Activated B cell treated with CpG ODN at 0.5 μM for 24 hours (primary cell): ENCODE data around the gene FHIT. TPM values are rescaled to one million over a fixed set of nuclear protein-coding genes. Genes with fewer than 3 reads are reported as not detected.

ENCODE experiments used
- ATAC-seq: fragments of 200-7000 bp; cut with Tn5 transposase; one replicate; pipeline ENCODE4 v1.10.0; 2021; ENCODE audit warnings: low read depth, mild to moderate bottlenecking, moderate library complexity
- CTCF ChIA-PET: fragments of 350-600 bp; sonication (Branson Sonifier 250); formaldehyde crosslinking; loops from one replicate; lab custom pipeline; 2021; ENCODE audit warnings: antibody characterized with exemption; lab: Charles Lee
- POLR2A ChIA-PET: fragments of 350-600 bp; sonication (Branson Sonifier 250); formaldehyde crosslinking; loops from one replicate; lab custom pipeline; 2021; ENCODE audit warnings: antibody characterized with exemption; lab: Charles Lee
- DNase-seq: peaks from one replicate; pipeline ENCODE4 v3.0.0; 2022
- H3K27ac Mint-ChIP-seq: one replicate; pipeline ENCODE4 v1.8.0; 2020; ENCODE audit warnings: mixed read lengths
- H3K27me3 Mint-ChIP-seq: one replicate; pipeline ENCODE4 v1.8.0; 2021; ENCODE audit warnings: mixed read lengths
- H3K36me3 Mint-ChIP-seq: one replicate; pipeline ENCODE4 v1.8.0; 2021; ENCODE audit warnings: low read depth, mixed read lengths
- H3K4me1 Mint-ChIP-seq: one replicate; pipeline ENCODE4 v1.8.0; 2021; ENCODE audit warnings: mixed read lengths
- H3K4me3 Mint-ChIP-seq: one replicate; pipeline ENCODE4 v1.8.0; 2020; ENCODE audit warnings: mild to moderate bottlenecking, mixed read lengths
- H3K9me3 Mint-ChIP-seq: one replicate; pipeline ENCODE4 v1.8.0; 2020; ENCODE audit warnings: mixed read lengths
- intact Hi-C: fragments of 100-400 bp; cut with micrococcal nuclease; formaldehyde crosslinking; loops from one replicate; pipeline ENCODE4 v1.15.1; 2024
- total RNA-seq: library from RNA; stranded (reverse); gene quantifications from 2 replicates; pipeline ENCODE4 v1.2.3, GENCODE V29; 2022
- TF ChIP-seq, protein P1 (sequence below): fragments of 200-600 bp; IDR thresholded peaks from one replicate; pipeline ENCODE4 v1.8.0; 2022; ENCODE audit warnings: antibody characterized with exemption, mild to moderate bottlenecking

FHIT gene
- total RNA-seq, 1 donor from 2014 or later, result 5.5 TPM

DNA sequence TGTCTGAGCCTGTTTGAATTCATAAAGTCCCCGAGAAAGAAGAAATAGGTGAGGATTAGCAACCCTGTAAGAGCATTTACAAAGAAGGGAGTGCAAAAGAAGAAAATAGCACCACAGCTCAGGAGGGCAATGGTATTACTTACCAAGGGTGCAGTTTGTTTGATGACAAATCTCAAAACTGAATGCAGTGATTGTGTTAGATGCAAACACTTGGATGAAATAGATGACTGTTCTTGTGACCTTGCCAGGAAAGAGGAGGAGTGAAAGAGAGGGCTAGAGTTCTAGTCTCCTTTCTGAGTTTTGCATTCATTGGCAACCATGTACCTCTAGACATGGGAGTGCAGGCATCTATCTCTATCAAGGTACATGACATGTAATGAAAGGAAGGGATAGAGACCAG, 1170.6 kb downstream of the FHIT start:
- DNase-seq (no peak), ATAC-seq (no peak)
- Mint-ChIP-seq H3K4me1 (peaks cover 52% of the 10 kb centered on the region), H3K9me3 (peaks cover 3% of the 10 kb centered on the region), H3K4me3 (peak overlapping the region; percentile 39), H3K27me3 (no peaks in the 10 kb centered on the region), H3K36me3 (no peaks in the 10 kb centered on the region), H3K27ac (no peak overlapping the region)
- intact Hi-C loops, result no loop called here
- POLR2A ChIA-PET, result no interaction called here
- TF ChIP-seq, protein P1, sequence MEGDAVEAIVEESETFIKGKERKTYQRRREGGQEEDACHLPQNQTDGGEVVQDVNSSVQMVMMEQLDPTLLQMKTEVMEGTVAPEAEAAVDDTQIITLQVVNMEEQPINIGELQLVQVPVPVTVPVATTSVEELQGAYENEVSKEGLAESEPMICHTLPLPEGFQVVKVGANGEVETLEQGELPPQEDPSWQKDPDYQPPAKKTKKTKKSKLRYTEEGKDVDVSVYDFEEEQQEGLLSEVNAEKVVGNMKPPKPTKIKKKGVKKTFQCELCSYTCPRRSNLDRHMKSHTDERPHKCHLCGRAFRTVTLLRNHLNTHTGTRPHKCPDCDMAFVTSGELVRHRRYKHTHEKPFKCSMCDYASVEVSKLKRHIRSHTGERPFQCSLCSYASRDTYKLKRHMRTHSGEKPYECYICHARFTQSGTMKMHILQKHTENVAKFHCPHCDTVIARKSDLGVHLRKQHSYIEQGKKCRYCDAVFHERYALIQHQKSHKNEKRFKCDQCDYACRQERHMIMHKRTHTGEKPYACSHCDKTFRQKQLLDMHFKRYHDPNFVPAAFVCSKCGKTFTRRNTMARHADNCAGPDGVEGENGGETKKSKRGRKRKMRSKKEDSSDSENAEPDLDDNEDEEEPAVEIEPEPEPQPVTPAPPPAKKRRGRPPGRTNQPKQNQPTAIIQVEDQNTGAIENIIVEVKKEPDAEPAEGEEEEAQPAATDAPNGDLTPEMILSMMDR, result no peak
- CTCF ChIA-PET, result no interaction called here

DNA sequence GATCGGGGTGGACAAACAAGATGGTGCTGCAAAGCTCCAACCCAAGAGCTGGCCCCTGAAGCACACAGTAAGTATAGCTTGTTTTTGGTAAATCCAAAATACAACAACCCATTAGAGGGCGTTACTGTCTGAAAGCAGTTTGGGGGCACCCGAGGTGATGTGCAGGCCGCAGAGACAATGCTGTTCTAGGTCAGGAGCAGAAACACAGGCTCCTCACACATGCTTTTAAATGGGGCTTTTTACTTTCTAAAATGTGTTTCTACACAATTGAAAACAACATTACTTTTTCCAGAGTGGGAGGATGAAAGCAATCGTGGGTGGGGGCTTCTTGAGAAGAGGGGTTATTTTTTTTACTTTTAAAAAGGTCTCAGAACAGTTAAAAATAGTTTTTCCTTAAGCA, 1172.2 kb downstream of the FHIT start:
- ATAC-seq (no peak), DNase-seq (no peak)
- Mint-ChIP-seq H3K4me3 (no peak overlapping the region), H3K36me3 (no peaks in the 10 kb centered on the region), H3K27me3 (no peaks in the 10 kb centered on the region), H3K27ac (peak overlapping the region; percentile 18), H3K9me3 (peaks cover 3% of the 10 kb centered on the region), H3K4me1 (peaks cover 55% of the 10 kb centered on the region)
- POLR2A ChIA-PET, result interaction anchor here (0.7 kb wide), 1 partner anchor 9 kb away, joined by 3 read pairs; no protein-coding TSS in a partner anchor
- TF ChIP-seq, protein P1, result no peak
- intact Hi-C loops, result no loop called here
- CTCF ChIA-PET, result no interaction called here

DNA sequence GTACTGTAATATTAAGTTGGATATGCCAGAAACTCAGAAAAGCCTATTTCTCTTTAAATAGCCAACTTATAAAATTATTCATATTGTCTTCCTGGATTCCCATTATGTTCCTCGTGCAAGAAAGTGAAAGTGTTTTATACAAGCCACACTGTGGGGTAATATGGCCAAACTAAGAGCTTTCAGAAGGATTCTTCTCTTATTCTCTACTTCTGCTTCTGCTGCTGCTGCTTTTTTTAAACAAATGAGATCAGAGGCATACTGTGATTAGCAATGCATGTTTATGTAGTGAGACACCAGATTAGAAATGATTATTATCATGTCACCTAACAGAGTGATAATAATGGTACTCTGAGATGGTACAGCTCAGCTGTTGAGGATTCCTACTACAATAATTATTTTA, 1174.9 kb downstream of the FHIT start:
- ATAC-seq, result no peak
- intact Hi-C loops, result no loop called here
- no peak for DNase-seq
- ChIA-PET POLR2A (no interaction called here), CTCF (no interaction called here)
- H3K27ac Mint-ChIP-seq, result no peak overlapping the region
- peaks cover 8% of the 10 kb centered on the region for H3K9me3 Mint-ChIP-seq
- TF ChIP-seq, protein P1, result no peak
- H3K27me3 Mint-ChIP-seq, result no peaks in the 10 kb centered on the region
- H3K36me3 Mint-ChIP-seq, result no peaks in the 10 kb centered on the region
- no peak overlapping the region for H3K4me3 Mint-ChIP-seq
- peaks cover 46% of the 10 kb centered on the region for H3K4me1 Mint-ChIP-seq

DNA sequence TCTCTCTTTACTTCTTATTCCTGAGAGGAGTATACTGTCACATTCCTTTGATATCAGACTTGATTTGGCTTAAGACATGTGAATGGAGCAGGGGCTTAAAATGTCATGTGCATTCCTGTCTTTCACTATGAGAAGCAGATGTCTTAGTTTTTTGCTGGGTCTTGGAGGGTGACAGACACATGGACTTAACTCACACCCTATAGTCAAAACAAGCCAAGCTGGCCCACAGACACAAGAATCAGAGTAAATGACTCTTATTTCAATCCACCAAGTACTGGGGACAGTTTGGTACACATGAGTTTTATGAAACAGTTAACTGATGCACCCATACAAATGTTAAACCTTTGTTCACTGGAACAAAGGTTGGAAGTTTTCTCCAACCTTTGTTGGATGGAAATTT, 1177.3 kb downstream of the FHIT start:
- ChIA-PET CTCF (no interaction called here), POLR2A (no interaction called here)
- TF ChIP-seq, protein P1, result no peak
- ATAC-seq, result no peak
- H3K4me1 Mint-ChIP-seq, result peaks cover 27% of the 10 kb centered on the region
- H3K4me3 Mint-ChIP-seq, result no peak overlapping the region
- no peaks in the 10 kb centered on the region for H3K36me3 Mint-ChIP-seq
- intact Hi-C loops, result no loop called here
- DNase-seq, result no peak
- H3K27me3 Mint-ChIP-seq, result no peaks in the 10 kb centered on the region
- peaks cover 8% of the 10 kb centered on the region for H3K9me3 Mint-ChIP-seq
- H3K27ac Mint-ChIP-seq, result no peak overlapping the region

DNA sequence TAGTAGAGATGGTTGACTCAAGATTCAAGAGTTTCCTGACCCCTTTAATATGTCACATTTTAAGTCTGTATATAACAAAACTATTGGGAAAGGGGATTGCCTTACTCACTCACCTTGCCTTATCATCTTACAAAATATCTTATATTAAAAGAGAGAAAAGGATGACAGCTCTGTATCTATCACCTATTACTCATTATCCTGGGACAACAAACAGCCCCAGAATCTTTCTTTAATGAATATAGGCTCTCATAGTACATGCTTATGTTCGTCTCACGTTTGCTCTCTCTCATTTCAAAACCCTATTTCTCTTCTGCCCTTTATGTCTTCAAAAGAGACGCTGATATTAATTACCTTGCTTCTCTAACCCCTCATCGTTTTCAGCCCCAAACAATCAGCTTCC, 1178.0 kb downstream of the FHIT start:
- CTCF ChIA-PET, result no interaction called here
- H3K27ac Mint-ChIP-seq, result no peak overlapping the region
- no peak for ATAC-seq

More for the DNA sequence above, 1178.0 kb downstream of the FHIT start:
- intact Hi-C loops, result no loop called here
- Mint-ChIP-seq H3K4me3 (no peak overlapping the region), H3K4me1 (peaks cover 26% of the 10 kb centered on the region), H3K27me3 (no peaks in the 10 kb centered on the region), H3K9me3 (peaks cover 7% of the 10 kb centered on the region), H3K36me3 (no peaks in the 10 kb centered on the region)
- TF ChIP-seq, protein P1, result no peak
- POLR2A ChIA-PET, result no interaction called here
- DNase-seq, result no peak
